Limb (tissue), 2 donors: ENCODE data around the gene FZD8.

Experiments used
- DNase-seq, 2 donors: peaks; one replicate each; pipeline ENCODE4 v3.0.0-alpha.2; 2016; ENCODE audit errors: extremely low spot score in 2 of 2

FZD8 gene

GRCh38 chr10:35640951-35641675 lies 983 bp downstream of the FZD8 start:
- peak in 1 of 2 donors; percentile 80 for DNase-seq

DNA sequence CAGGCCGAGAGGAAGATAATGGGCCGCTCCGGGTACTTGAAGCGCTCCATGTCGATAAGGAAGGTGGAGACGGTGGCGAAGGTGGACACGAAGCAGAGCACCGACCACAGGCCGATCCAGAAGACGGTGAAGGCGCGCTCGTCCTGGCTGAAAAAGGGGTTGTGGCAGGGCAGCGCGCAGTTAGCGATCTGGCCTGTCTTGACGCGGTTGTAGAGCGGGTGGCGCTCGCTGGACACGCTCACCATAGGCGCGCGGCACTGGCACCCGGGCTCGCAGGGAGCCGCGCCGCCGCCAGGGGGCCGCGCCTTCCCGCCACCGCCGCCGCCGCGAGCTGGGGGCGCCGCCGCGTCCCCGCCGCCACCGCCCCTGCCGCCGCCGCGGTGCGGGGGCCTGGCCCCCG lies 1.6 kb downstream of the FZD8 start:
- DNase-seq: peak in 1 of 2 donors; percentile 80

DNA sequence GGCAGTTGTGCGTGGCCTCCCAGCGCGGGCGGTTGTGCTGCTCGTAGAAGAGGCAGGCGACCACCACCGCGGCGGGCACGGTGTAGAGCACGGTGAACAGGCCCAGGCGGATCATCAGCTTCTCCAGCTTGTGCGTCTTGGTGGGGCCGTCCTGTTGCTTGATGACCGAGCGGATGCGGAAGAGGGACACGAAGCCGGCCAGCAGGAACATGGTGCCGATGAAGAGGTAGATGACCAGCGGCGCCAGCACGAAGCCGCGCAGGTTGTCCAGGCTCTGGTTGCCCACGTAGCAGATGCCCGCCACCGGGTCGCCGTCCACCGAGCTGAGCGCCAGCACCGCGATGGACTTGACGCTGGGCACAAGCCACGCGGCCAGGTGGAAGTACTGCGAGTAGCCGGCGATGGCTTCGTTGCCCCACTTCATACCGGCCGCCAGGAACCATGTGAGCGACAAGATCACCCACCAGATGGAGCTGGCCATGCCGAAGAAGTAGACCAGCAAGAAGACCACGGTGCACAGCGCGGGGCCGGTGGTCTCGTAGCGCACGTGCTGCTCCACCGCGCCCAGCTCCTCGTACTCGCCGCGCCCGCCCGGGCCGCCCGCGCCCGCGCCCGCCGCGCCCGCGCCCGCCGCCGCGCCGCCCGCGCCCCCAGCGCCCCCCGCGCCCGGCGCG lies 2.2 kb downstream of the FZD8 start:
- DNase-seq: peak in 1 of 2 donors; percentile 72

DNA sequence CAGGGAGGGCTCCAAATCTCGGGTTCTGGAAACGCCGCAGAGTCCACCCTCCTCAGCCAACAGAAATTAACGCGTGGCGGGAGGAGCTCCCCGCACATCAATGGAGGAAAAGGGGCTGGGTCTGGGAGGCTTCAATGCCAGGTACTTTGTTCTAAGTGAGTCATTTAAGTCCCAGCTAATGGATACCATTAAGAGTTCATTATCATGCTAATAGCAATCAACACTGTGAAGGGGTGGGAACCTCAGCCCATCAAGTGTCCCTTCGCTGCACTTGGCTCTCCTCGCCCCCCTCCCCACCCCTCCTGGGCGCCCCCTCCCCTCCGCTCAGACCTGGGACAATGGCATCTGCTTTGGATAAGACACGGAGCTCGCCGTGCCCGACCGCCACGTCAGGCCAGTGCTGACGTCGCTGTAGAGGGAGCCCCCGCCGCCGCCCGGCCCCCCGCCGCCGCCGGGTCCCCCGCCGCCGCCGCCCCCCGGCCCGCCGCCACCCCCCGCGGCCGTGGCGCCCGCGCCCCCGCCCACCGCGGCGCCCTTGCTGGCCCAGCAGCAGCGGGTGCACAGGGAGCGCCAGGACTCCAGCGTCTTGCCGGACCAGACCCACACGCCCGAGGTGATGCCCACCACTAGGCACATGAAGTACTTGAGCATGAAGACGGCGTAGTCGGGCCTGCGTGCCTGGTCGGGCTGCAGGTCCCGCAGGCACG lies 2.9 kb downstream of the FZD8 start:
- DNase-seq: peak in 1 of 2 donors; percentile 71

DNA sequence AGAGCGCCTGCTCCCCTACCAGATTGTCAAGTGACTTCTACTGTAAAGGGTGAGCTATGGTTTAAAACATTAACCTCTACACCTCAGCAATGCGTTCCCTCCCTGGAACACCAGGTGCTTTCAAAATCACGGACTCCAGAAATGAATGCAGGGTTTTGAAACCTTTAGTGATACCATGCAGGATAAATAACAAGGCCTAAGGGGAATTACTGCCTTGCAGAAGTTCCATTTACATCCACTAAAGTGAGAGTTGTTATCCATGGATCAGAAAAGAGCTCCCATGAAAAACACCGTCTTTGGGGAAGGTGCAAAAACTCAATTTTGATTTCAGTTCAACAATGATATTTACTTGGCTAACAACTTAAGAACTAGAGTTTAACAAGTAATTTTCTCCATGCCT lies 4.0 kb downstream of the FZD8 start:
- no peak for DNase-seq

- peak in 1 of 2 donors; percentile 40 for DNase-seq
Observed at GRCh38 chr10:35637462-35637861, 4.6 kb downstream of the FZD8 start.

GRCh38 chr10:35636956-35637355 lies 5.1 kb downstream of the FZD8 start:
- no peak for DNase-seq

- peak; percentile 74 to 86 for DNase-seq
Observed at GRCh38 chr10:35635576-35635975, 6.5 kb downstream of the FZD8 start.

GRCh38 chr10:35633006-35633980 lies 8.8 kb downstream of the FZD8 start:
- no peak for DNase-seq

DNA sequence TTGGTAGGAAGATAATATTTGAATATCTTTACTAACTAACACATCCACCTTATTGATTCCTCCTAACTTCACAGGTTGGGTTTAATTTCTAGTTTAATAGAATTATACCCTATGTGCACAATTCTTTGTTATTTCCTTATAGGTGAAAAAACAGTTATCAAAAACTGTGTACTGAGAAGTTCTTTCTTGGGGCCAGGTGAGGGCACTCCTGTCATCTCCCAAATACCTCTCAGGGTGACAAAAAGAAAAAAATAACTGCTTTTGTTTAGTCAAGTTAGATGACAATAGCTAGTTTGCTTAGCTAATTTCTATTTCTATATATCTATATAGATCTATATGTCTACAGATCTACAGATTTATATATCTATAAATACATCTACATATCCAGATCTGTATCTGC lies 10.1 kb downstream of the FZD8 start:
- DNase-seq: no peak

- no peak for DNase-seq
Observed at GRCh38 chr10:35631404-35631803, 10.7 kb downstream of the FZD8 start.

DNA sequence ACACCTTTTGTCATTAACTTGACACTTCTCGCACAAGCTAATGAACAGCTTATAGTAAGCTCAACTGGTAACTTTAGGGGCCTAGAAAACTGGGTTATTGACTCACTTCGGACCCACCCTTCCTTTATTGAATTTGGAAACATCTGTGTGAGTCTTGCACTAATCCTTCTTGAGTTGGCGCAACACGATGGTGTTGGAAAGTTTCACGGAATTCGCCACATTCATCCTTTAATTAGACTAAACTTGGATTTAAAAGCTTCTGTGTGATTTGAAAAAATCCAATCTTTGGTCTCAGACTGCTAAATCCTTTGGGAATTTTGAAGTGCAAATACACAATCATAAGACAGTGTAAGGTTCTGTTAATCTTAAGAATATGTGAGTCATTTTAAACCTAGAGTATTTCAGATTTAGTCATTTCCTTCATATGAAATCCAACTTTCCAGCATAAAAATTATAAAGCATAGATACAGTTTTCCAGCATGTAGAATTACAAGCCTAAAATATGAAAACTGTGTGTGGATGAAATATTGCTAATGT lies 15.1 kb downstream of the FZD8 start:
- DNase-seq: no peak

DNA sequence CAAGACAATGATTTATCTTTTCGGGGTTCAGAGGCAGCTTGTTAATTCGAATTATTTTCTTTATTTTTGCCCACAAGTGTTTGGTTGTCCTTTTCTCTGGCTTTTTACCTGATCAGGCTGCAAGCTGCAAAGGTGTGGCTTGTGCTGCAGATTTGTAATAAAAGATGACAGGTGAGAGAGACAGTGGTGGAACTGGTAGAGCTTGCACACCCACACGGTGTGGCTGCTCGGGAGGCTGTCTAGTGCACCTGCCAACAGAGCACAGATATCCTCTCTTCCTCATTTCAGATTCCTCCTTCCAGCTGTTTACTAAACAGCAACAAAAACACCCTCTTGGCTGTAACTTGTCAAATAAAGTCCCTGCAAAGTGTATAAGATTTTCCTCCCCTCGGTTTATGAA lies 27.8 kb downstream of the FZD8 start:
- no peak for DNase-seq

GRCh38 chr10:35613597-35614226 lies 28.4 kb downstream of the FZD8 start:
- DNase-seq: no peak

GRCh38 chr10:35613107-35613440 lies 29.0 kb downstream of the FZD8 start:
- DNase-seq: no peak

GRCh38 chr10:35612385-35613106 lies 29.6 kb downstream of the FZD8 start:
- no peak for DNase-seq

- DNase-seq: no peak
Observed at GRCh38 chr10:35611750-35612149, 30.3 kb downstream of the FZD8 start.

- DNase-seq: no peak
Observed at GRCh38 chr10:35608328-35608672, 33.8 kb downstream of the FZD8 start.

- peak in 1 of 2 donors; percentile 49 for DNase-seq
Observed at GRCh38 chr10:35607475-35608327, 34.4 kb downstream of the FZD8 start.
